Skeletal muscle tissue (tissue), 4 donors: ENCODE data around the gene MYOF. TPM values are rescaled to one million over a fixed set of nuclear protein-coding genes. Genes with fewer than 3 reads are reported as not detected.

Experiments used
- H3K27ac ChIP-seq: one replicate; pipeline ENCODE4 v1.7.0; 2013; ENCODE audit warnings: mild to moderate bottlenecking, low read depth, low read length, inconsistent platforms
- H3K27me3 ChIP-seq, 3 donors: one replicate each; pipeline ENCODE4 v1.7.0; 2013; ENCODE audit warnings: low read length in 3 of 3; ENCODE audit not compliant: control insufficient read depth in 3 of 3, insufficient read depth in 3 of 3
- H3K36me3 ChIP-seq, 3 donors: one replicate each; pipeline ENCODE4 v1.7.0; 2013; ENCODE audit warnings: low read length in 3 of 3; ENCODE audit not compliant: control insufficient read depth in 3 of 3, insufficient read depth in 3 of 3
- H3K4me1 ChIP-seq, 3 donors: one replicate each; pipeline ENCODE4 v1.7.0; 2013; ENCODE audit warnings: low read length in 3 of 3, mild to moderate bottlenecking in 3 of 3; ENCODE audit not compliant: control insufficient read depth in 3 of 3, insufficient read depth in 3 of 3
- H3K4me3 ChIP-seq, 3 donors: one replicate each; pipeline ENCODE4 v1.7.0; 2013; ENCODE audit warnings: low read length in 3 of 3
- H3K9ac ChIP-seq, 3 donors: one replicate each; pipeline ENCODE4 v1.7.0; 2013; ENCODE audit warnings: low read length in 3 of 3, mild to moderate bottlenecking in 3 of 3, moderate library complexity in 2 of 3, low read depth in 1 of 3
- H3K9me3 ChIP-seq, 3 donors: one replicate each; pipeline ENCODE4 v1.7.0; 2013; ENCODE audit warnings: low read length in 3 of 3; ENCODE audit not compliant: control insufficient read depth in 3 of 3
- total RNA-seq: library from RNA; depleted of rRNA; stranded (reverse); fragments of >200 nt; gene quantifications from one replicate; pipeline ENCODE4 v1.2.3, GENCODE V29; 2014
- donor health status: Osteomylitis.

Gene MYOF
- 45.4 TPM for total RNA-seq

- H3K36me3 ChIP-seq, result no peaks in the 10 kb centered on the region
- H3K27ac ChIP-seq, result peak within 1 kb of the TSS; percentile 83
- no peaks in the 10 kb centered on the region for H3K9me3 ChIP-seq
- H3K4me3 ChIP-seq, result peak within 1 kb of the TSS; percentile 73 to 87 (median 81)
- peaks cover 3 to 5% (median 5%) of the 10 kb centered on the region in 3 donors for H3K4me1 ChIP-seq
- peak within 1 kb of the TSS; percentile 75 to 81 (median 80) for H3K9ac ChIP-seq
- no peaks in the 10 kb centered on the region for H3K27me3 ChIP-seq
Measured at GRCh38 chr10:93482145-93482834, at the start of gene MYOF. Gene MYOF (minus strand): TSS chr10:93482334. CDS start chr10:93482194, 140 bp downstream.

- Histone ChIP-seq H3K4me3 (no peak overlapping the region), H3K9me3 (no peaks in the 10 kb centered on the region), H3K27me3 (no peaks in the 10 kb centered on the region), H3K36me3 (no peaks in the 10 kb centered on the region), H3K9ac (no peak overlapping the region), H3K4me1 (peaks cover 0 to 9% (median 4%) of the 10 kb centered on the region in 3 donors), H3K27ac (no peak overlapping the region)
Measured at GRCh38 chr10:93518531-93518930, 36.4 kb upstream of the MYOF start.

GRCh38 chr10:93516006-93516380 is 33.9 kb upstream of the MYOF start:
- Histone ChIP-seq H3K4me3 (no peak overlapping the region), H3K9ac (no peak overlapping the region), H3K27ac (peak overlapping the region; percentile 68), H3K36me3 (no peaks in the 10 kb centered on the region), H3K9me3 (no peaks in the 10 kb centered on the region), H3K4me1 (peaks cover 0 to 9% (median 4%) of the 10 kb centered on the region in 3 donors), H3K27me3 (no peaks in the 10 kb centered on the region)

- no peaks in the 10 kb centered on the region for H3K27me3 ChIP-seq
- H3K9ac ChIP-seq, result no peak overlapping the region
- no peaks in the 10 kb centered on the region for H3K36me3 ChIP-seq
- H3K27ac ChIP-seq, result peak overlapping the region; percentile 68
- H3K4me1 ChIP-seq, result peaks cover 0 to 9% (median 4%) of the 10 kb centered on the region in 3 donors
- peak overlapping the region in 1 of 3 donors; percentile 3 for H3K4me3 ChIP-seq
- H3K9me3 ChIP-seq, result no peaks in the 10 kb centered on the region
Measured at GRCh38 chr10:93515071-93516005, 33.2 kb upstream of the MYOF start.

GRCh38 chr10:93514521-93514920 is 32.4 kb upstream of the MYOF start:
- no peak overlapping the region for H3K4me3 ChIP-seq
- no peaks in the 10 kb centered on the region for H3K36me3 ChIP-seq
- H3K9ac ChIP-seq, result no peak overlapping the region
- H3K27ac ChIP-seq, result peak overlapping the region; percentile 68
- no peaks in the 10 kb centered on the region for H3K9me3 ChIP-seq
- peaks cover 0 to 9% (median 4%) of the 10 kb centered on the region in 3 donors for H3K4me1 ChIP-seq
- H3K27me3 ChIP-seq, result no peaks in the 10 kb centered on the region

GRCh38 chr10:93513091-93513490 is 31.0 kb upstream of the MYOF start:
- H3K9ac ChIP-seq, result no peak overlapping the region
- no peak overlapping the region for H3K4me3 ChIP-seq
- no peaks in the 10 kb centered on the region for H3K27me3 ChIP-seq
- no peak overlapping the region for H3K27ac ChIP-seq
- H3K4me1 ChIP-seq, result peaks cover 0 to 5% (median 4%) of the 10 kb centered on the region in 3 donors
- no peaks in the 10 kb centered on the region for H3K36me3 ChIP-seq
- no peaks in the 10 kb centered on the region for H3K9me3 ChIP-seq

GRCh38 chr10:93512565-93512964 is 30.4 kb upstream of the MYOF start:
- H3K4me3 ChIP-seq, result no peak overlapping the region
- H3K36me3 ChIP-seq, result no peaks in the 10 kb centered on the region
- no peak overlapping the region for H3K27ac ChIP-seq
- no peaks in the 10 kb centered on the region for H3K27me3 ChIP-seq
- H3K9me3 ChIP-seq, result no peaks in the 10 kb centered on the region
- H3K9ac ChIP-seq, result no peak overlapping the region
- peaks cover 0 to 5% (median 4%) of the 10 kb centered on the region in 3 donors for H3K4me1 ChIP-seq

GRCh38 chr10:93509816-93510215 is 27.7 kb upstream of the MYOF start:
- no peak overlapping the region for H3K4me3 ChIP-seq
- peaks cover 0 to under 1% (median 0%) of the 10 kb centered on the region in 3 donors for H3K4me1 ChIP-seq
- no peak overlapping the region for H3K27ac ChIP-seq
- no peaks in the 10 kb centered on the region for H3K36me3 ChIP-seq
- no peaks in the 10 kb centered on the region for H3K27me3 ChIP-seq
- H3K9me3 ChIP-seq, result no peaks in the 10 kb centered on the region
- no peak overlapping the region for H3K9ac ChIP-seq

- no peaks in the 10 kb centered on the region for H3K27me3 ChIP-seq
- no peaks in the 10 kb centered on the region for H3K36me3 ChIP-seq
- H3K4me3 ChIP-seq, result no peak overlapping the region
- no peaks in the 10 kb centered on the region for H3K9me3 ChIP-seq
- no peak overlapping the region for H3K9ac ChIP-seq
- no peaks in the 10 kb centered on the region for H3K4me1 ChIP-seq
- no peak overlapping the region for H3K27ac ChIP-seq
Measured at GRCh38 chr10:93505075-93505474, 22.9 kb upstream of the MYOF start.

GRCh38 chr10:93503075-93503474 is 20.9 kb upstream of the MYOF start:
- H3K4me3 ChIP-seq, result no peak overlapping the region
- H3K9ac ChIP-seq, result peak overlapping the region in 1 of 3 donors; percentile 21
- no peak overlapping the region for H3K27ac ChIP-seq

More at GRCh38 chr10:93503075-93503474, 20.9 kb upstream of the MYOF start:
- Histone ChIP-seq H3K36me3 (no peaks in the 10 kb centered on the region), H3K9me3 (no peaks in the 10 kb centered on the region), H3K4me1 (no peaks in the 10 kb centered on the region), H3K27me3 (no peaks in the 10 kb centered on the region)
